ENCODE results near the gene U2AF1L4. TPM values are rescaled to one million over a fixed set of nuclear protein-coding genes. Genes with fewer than 3 reads are reported as not detected.

The U2AF1L4 gene
- polyA plus RNA-seq, 1 donor from 2014 or later: 57.0 TPM

DNA sequence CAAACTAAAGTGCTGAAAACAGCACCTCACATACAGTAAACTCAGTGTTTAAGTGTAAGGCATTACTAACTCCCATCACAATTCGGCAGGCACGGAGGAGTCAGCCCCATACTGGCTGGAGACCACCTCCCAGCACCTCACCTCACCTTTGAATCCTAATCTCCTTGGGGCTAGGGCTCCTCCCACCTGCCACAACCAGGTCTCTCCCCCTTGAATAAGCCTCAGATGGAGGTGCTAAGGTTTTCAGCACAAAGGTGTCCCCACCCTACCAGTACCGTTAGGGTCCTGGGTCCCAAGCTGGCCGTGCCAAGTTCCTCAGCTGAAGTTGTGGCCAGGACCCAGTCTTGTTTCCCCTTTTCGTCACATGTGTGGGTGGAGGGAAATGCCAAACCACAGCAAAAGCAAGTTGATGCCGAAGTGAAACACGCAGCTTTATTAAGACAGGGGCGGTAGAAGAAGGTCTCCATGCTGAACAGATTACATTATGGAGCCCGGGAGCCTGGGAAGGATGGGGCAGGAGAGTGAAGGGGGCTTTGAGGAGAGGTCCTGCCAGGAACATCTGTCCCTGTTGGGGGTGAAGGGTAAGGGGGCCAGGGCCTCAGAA, 3.0 kb downstream of the U2AF1L4 start, which contains the start of gene IGFLR1:
Gene IGFLR1, minus strand, starts transcription at position 332 of the 604 bp plus-strand sequence. CDS start 1,272 bp downstream, outside the sequence.
- no peaks in the 10 kb centered on the region for H3K9me3 ChIP-seq (ENCODE audit: low read length)
- no peaks in the 10 kb centered on the region for H4K20me1 ChIP-seq (ENCODE audit: insufficient read depth)
- H2AFZ ChIP-seq (ENCODE audit: low read depth, low read length): no peak within 1 kb of the TSS
- no peak for TF ChIP-seq RAD21 (conservative IDR thresholded peaks at IDR 0.05)
- no peak for TF ChIP-seq EZH2 (IDR thresholded peaks at IDR 0.05; ENCODE audit: borderline replicate concordance, insufficient read depth, low read length, poor library complexity, severe bottlenecking)
- no peak for TF ChIP-seq SMC3 (conservative IDR thresholded peaks at IDR 0.05; ENCODE audit: poor library complexity)
- TF ChIP-seq TAF1 (IDR thresholded peaks at IDR 0.05; ENCODE audit: low read depth): no peak
- TF ChIP-seq CTCF (IDR thresholded peaks at IDR 0.05; ENCODE audit: poor library complexity, severe bottlenecking): no peak
- TF ChIP-seq MXI1 (conservative IDR thresholded peaks at IDR 0.05; ENCODE audit: poor library complexity, severe bottlenecking): no peak
- TF ChIP-seq, protein P1, sequence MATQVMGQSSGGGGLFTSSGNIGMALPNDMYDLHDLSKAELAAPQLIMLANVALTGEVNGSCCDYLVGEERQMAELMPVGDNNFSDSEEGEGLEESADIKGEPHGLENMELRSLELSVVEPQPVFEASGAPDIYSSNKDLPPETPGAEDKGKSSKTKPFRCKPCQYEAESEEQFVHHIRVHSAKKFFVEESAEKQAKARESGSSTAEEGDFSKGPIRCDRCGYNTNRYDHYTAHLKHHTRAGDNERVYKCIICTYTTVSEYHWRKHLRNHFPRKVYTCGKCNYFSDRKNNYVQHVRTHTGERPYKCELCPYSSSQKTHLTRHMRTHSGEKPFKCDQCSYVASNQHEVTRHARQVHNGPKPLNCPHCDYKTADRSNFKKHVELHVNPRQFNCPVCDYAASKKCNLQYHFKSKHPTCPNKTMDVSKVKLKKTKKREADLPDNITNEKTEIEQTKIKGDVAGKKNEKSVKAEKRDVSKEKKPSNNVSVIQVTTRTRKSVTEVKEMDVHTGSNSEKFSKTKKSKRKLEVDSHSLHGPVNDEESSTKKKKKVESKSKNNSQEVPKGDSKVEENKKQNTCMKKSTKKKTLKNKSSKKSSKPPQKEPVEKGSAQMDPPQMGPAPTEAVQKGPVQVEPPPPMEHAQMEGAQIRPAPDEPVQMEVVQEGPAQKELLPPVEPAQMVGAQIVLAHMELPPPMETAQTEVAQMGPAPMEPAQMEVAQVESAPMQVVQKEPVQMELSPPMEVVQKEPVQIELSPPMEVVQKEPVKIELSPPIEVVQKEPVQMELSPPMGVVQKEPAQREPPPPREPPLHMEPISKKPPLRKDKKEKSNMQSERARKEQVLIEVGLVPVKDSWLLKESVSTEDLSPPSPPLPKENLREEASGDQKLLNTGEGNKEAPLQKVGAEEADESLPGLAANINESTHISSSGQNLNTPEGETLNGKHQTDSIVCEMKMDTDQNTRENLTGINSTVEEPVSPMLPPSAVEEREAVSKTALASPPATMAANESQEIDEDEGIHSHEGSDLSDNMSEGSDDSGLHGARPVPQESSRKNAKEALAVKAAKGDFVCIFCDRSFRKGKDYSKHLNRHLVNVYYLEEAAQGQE (IDR thresholded peaks at IDR 0.05; ENCODE audit: borderline replicate concordance): no peak
- TF ChIP-seq EP300 (conservative IDR thresholded peaks at IDR 0.05; ENCODE audit: poor library complexity, severe bottlenecking): no peak
- peaks cover 14% of the 10 kb centered on the region for H3K79me2 ChIP-seq (replicated peaks; ENCODE audit: insufficient read depth, low read length)
- H3K4me3 ChIP-seq (ENCODE audit: low read length): peak within 1 kb of the TSS; percentile 69
- H3K4me2 ChIP-seq (ENCODE audit: low read length): peak within 1 kb of the TSS; percentile 39
- no peaks in the 10 kb centered on the region for H3K9me2 ChIP-seq (ENCODE audit: insufficient read depth, low read length)
- no peaks in the 10 kb centered on the region for H3K27me3 ChIP-seq (ENCODE audit: insufficient read depth, low read depth, low read length)
- peak within 1 kb of the TSS; percentile 67 for H3K9ac ChIP-seq (ENCODE audit: low read length)
- H3K27ac ChIP-seq (ENCODE audit: low read length): no peak within 1 kb of the TSS
- no peaks in the 10 kb centered on the region for H3K36me3 ChIP-seq (ENCODE audit: insufficient read depth, low read length)
- no peaks in the 10 kb centered on the region for H3F3A ChIP-seq (ENCODE audit: insufficient read depth, low read length, poor library complexity, severe bottlenecking)

DNA sequence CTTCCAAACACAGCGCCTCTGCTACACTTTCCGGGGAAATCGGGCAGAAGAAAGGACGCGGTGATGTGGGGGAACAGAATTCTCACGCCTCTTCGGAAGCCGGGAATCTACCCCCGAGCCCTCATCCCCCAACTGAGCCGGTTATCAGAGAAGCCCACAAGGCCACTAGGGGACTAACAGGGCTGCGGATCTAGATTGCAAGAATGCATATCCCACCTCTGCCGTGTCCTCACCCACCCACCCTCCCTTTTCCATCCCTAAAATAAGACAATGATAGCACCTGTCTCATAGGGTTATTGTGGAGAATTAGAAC, 4.1 kb downstream of the U2AF1L4 start:
- Histone ChIP-seq H3K79me2 (replicated peaks; ENCODE audit: insufficient read depth, low read length) (peaks cover 6% of the 10 kb centered on the region), H3K4me2 (ENCODE audit: low read length) (peak overlapping the region; percentile 84), H3K27ac (ENCODE audit: low read length) (peak overlapping the region; percentile 72), H3K27me3 (ENCODE audit: insufficient read depth, low read depth, low read length) (no peaks in the 10 kb centered on the region), H3K4me3 (ENCODE audit: low read length) (peak overlapping the region; percentile 69), H2AFZ (ENCODE audit: low read depth, low read length) (peak overlapping the region; percentile 29), H3K9me3 (ENCODE audit: low read length) (no peaks in the 10 kb centered on the region), H3K36me3 (ENCODE audit: insufficient read depth, low read length) (no peaks in the 10 kb centered on the region), H3K9me2 (ENCODE audit: insufficient read depth, low read length) (no peaks in the 10 kb centered on the region), H4K20me1 (ENCODE audit: insufficient read depth) (no peaks in the 10 kb centered on the region), H3K9ac (ENCODE audit: low read length) (peak overlapping the region; percentile 67), H3F3A (ENCODE audit: insufficient read depth, low read length, poor library complexity, severe bottlenecking) (no peaks in the 10 kb centered on the region)
- TF ChIP-seq, protein P1 (IDR thresholded peaks at IDR 0.05; ENCODE audit: borderline replicate concordance): no peak
- no peak for TF ChIP-seq EZH2 (IDR thresholded peaks at IDR 0.05; ENCODE audit: borderline replicate concordance, insufficient read depth, low read length, poor library complexity, severe bottlenecking)
- no peak for TF ChIP-seq POLR2AphosphoS5 (IDR thresholded peaks at IDR 0.05)
- TF ChIP-seq EP300 (conservative IDR thresholded peaks at IDR 0.05; ENCODE audit: poor library complexity, severe bottlenecking): no peak
- TF ChIP-seq RAD21 (conservative IDR thresholded peaks at IDR 0.05): no peak
- peak; percentile 42 for TF ChIP-seq CTCF (IDR thresholded peaks at IDR 0.05; ENCODE audit: poor library complexity, severe bottlenecking)
- TF ChIP-seq SMC3 (conservative IDR thresholded peaks at IDR 0.05; ENCODE audit: poor library complexity): peak; percentile 31
- no peak for TF ChIP-seq MXI1 (conservative IDR thresholded peaks at IDR 0.05; ENCODE audit: poor library complexity, severe bottlenecking)
- TF ChIP-seq TAF1 (IDR thresholded peaks at IDR 0.05; ENCODE audit: low read depth): peak; percentile 8
